NK-92 (cell line): ENCODE results near the gene TRAPPC6A.

Source experiments
- DNase-seq: peaks from one replicate; lab custom pipeline; 2025; ENCODE audit not compliant: unreplicated experiment; lab: John Stamatoyannopoulos, UW

Gene TRAPPC6A

DNA sequence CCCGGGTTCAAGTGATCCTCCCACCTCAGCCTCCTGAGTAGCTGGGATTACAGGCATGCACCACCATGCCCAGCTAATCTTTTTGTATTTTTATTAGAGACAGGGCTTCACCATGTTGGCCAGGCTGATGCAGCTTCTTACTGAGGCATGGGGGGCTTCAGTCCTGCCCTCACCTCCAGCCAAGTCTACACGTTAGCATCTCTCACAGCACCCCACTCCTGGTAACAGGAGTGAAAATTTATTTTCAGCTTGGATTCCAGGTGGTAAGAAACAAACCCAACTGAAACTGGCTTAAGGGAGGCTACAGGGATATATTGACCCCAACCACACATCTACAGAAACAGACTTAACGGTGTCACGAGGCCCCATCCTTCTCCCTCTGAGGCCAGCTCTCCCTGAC is 27.9 kb downstream of the TRAPPC6A start:
- no peak for DNase-seq

DNA sequence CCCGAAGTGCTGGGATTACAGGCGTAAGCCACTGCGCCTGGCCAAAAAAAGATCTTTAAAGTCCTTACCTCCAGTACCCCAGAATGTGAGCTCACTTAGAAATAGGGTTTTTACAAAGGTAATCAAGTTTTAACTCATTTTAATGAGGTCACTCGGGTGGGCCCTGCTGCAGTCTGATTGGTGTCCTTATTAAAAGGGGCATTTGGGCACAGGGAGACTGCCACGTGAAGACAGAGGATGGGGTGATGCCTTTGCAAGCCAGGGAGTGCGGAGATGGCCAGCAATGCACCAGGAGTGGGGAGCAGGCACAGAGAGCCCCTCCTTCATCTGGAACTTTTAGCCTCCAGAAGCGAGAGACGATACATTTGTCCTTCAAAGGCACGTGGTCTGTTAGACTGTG is 28.9 kb downstream of the TRAPPC6A start:
- DNase-seq: no peak

DNA sequence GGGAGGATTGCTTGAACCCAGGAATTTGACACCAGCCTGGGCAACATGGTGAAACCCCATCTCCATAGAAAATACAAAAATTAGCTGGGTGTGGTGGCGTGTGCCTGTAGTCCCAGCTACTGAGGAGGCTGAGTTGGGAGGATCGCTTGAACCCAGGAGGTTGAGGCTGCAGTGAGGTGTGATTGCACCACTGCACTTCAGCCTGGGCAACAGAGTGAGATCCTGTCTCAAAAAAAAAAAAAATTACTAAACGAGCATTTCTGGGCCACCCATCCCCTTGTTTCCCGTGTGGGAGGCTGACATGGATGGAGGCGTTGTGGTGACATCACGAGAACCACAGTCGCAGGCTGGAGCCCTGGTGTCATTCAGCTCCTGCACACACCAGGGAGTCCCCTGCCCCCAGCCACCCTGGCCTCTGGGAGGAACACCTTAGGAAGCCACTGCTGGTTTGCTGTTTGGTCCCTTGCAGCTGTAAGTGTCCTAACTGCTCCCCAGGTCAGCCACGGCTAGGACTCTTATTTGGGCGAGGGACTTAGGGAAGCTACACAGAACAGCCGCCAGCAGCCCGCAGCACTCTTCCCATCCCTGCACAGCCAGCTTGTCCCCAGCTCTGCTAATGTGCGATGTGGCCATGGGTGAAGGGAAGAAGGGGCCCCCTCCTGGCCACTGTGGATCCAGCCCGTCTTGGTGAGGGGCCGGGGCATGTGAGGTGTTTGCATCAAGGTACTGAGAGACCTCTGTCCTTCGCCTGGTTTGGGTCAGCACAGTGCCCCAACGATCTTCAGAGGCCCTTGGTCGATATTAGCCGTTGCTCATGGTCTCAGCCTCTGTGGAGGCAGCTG is 30.0 kb downstream of the TRAPPC6A start:
- DNase-seq: no peak

DNA sequence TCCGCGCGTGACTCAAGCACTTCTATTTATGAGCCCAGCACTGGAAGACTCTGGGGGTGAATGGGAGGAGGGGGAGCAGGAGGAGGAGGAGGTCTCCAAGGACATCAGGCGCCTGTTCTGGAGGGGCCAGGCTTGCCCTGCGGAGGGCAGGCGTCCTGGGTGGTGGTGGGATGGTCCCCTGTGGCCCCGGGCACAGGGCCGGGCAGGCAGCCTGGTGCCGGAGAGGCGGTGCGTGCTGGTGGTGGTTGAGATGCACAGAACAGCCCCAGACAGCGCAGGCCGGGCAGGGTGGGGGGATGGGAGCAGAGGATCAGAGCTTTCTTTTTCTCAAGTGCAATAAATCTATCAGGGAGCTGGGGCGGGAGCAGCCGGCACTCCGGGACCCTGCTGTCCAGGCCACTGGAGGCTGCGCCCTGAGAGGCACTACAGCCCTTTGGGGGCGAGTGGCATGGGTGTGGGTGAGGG is 31.3 kb downstream of the TRAPPC6A start:
- no peak for DNase-seq

DNA sequence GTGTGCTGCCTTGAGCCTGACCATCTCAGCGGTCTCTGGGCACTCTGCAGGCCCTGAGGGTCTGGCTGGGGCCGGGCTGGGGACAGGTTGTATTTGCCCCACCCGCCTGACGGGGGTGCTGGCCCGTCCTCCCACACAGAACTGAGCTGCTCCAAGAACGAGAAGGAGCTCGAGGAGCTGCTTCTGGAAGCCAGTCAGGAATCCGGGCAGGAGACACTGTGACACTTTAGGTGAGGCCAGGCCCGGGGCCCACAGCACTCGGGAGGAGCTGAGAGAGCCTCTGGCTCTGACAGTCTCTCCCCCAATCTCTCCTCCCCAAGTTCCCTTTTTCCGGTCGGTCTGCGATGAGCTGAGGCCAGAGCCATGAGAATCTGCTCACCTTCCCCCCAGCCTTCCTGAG is 31.8 kb downstream of the TRAPPC6A start:
- no peak for DNase-seq

DNA sequence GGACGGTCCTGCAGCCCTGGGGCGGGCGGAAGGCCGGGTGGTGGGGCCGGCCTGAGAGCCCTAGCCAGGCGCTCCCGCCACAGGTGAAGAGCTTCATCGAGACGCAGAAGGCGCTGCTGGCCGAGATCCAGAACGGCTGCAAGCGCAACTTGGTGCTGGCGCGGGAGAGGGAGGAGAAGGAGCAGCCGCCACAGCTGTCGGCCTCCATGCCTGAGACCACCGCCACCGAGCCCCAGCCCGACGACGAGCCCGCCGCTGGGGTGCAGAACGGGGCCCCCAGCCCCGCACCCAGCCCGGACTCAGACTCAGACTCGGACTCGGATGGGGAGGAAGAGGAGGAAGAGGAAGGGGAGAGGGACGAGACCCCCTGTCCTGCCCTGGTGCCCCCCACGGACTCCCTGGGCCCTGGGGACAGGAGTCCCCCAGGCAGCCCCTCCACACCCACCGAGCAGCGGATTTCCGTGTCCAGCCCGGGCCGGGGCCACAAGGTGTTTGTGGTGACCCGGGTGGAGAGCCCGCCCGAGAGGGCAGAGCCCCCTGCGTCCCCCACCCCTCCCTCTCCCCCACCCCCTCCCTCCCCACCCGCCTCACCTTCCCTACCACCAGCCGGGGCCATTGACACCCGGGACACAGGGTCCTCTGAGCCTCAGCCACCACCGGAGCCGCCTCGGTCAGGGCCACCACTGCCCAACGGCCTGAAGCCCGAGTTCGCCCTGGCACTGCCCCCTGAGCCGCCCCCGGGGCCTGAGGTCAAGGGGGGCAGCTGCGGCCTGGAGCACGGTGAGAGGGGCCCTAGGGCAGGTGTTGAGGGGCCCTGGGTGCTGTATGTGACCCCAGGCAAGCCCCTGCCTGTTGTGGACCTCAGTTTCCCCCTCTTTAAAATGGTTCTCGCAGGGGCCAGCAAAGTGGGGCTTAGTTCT is 32.5 kb downstream of the TRAPPC6A start:
- no peak for DNase-seq

DNA sequence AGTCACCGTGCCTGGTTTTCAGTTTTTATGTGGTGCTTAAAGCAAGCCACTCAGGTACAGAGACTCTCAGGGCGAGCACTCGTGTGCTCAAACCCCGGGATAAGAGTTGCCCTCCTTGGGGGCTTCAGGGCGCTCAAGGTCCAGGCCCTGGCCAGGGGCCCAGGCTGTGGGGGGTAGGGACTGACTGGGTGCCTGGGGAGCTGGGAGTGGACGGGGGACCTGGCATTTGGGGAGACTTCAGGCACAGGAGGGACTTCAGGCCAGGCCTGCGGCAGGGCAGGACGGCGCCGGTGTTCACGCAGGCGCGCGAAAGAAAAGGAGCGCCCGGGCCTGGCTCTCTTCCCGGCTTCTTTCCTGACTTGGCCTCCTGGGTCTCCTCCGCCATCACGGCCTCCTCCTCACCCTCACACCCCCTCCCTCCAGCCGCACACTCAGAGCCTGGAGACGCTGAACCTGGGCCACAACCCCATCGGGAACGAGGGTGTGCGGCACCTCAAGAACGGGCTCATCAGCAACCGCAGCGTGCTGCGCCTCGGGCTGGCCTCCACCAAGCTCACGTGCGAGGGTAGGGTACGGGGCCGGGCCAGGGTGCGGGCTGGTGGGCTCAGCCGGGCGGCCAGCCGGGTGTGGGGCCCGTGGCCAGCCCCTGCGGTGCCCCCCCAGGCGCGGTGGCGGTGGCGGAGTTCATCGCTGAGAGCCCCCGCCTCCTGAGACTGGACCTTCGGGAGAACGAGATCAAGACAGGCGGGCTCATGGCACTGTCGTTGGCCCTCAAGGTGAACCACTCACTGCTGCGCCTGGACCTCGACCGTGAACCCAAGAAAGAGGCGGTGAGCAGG is 33.4 kb downstream of the TRAPPC6A start:
- DNase-seq: no peak

DNA sequence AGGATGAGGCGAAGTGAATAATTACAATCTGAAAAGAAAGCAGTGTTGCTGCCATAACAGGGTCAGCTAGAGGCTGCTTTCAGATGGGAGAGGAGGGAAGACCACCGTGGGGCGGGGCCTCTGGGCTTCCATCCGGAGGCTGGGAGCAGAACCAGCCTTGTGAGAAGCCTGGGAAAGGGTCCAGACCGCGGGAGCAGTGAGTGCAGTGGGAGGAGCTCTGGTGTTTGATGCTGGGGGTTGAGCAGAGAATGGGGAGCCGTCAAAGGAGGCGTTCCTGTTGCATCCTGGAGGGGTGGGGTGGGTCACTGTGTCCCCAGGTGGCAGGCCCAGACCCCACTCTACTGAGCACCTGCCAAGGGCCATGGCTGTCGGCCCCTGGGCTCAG is 35.3 kb downstream of the TRAPPC6A start:
- DNase-seq: no peak

DNA sequence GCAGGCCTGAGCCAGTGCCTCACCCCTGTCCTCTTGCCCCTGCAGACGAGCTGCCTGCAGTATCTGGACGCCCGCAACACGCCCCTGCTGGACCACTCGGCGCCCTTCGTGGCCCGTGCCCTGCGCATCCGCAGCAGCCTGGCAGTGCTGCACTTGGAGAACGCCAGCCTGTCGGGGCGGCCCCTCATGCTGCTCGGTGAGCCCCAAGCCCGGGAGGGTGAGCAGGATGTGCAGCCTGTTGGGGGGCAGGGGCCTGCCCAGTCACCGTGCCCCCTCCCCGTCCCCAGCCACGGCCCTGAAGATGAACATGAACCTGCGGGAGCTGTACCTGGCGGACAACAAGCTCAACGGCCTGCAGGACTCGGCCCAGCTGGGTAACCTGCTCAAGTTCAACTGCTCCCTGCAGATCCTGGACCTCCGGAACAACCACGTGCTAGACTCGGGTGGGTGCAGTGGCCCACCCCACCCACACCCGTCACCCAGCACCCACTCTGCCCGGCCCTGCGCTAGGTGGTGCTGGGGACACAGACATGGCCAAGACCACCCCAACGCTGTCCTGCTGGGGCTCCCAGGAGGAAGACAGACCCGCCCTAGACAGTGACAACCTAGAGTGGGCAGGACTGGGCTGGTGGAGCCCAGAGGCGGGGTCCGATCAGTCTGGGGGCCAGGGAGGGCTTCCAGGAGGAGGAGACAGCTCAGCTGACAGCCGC is 35.9 kb downstream of the TRAPPC6A start:
- DNase-seq: no peak

DNA sequence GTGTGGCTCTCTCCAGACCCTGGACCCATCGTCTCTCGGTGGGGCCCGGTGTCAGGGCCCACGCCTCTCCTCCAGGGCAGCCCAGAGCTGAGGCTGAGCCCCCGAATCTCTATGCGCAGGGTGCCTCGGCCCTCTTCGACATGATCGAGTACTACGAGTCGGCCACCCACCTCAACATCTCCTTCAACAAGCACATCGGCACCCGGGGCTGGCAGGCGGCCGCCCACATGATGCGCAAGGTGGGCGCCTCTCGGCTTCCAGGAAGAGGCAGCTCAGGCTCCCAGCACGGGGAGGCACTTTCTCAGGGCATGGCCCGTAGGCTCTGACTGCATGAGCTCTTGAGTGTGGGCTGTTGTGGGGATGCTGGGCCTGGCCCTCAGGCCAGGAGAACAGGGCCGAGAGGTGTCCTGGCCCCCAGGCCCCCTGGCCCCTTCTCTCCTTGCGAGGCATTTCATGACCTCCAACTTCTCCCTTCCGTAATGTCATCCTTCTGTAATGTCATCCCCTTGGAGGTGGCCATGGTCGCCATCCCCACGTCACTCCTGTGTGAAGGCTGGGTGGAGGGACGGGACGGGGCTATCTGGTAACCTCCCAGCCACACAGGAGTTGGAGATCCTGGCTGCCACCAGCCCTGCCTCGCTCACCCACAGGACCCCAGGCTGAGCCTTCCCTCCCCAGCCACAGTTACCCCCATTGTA is 36.7 kb downstream of the TRAPPC6A start:
- DNase-seq: no peak

DNA sequence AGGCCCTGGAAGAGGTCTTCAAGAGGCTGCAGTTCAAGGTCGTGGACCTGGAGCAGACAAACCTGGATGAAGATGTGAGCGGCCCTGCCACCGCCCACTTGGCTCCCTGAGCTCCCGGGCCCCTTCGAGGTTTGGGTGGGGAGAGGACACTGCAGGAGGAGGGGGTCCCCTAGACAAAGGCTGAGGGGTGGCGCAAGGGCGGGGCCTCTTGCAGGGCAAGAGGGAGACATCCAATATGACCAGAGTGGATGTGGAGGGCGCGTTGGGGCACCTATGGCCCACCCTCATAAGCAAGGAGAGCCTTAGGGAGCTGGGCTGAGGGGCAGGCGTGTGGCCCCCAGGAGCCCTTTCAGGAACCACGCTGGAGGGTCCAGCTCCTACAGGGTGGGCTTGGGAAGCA is 37.5 kb downstream of the TRAPPC6A start:
- DNase-seq: no peak

DNA sequence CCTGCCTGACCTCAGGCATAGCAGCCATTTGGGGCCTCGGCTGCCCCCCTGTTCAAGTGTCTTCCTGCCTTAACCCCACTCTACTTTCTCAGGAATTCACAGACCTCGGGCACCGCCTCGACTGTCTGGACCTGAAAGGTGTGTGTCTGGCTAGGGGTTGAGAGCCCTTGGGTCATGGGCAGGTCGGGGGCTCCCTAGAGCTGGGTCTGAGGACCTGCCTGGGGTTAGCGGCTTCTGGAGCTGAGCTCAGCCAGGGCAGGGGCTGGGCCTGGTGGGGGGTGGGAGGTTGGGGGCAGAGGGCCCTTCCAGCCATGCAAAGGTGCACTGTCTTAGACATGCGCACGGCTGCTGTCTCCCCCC is 37.9 kb downstream of the TRAPPC6A start:
- DNase-seq: no peak

DNA sequence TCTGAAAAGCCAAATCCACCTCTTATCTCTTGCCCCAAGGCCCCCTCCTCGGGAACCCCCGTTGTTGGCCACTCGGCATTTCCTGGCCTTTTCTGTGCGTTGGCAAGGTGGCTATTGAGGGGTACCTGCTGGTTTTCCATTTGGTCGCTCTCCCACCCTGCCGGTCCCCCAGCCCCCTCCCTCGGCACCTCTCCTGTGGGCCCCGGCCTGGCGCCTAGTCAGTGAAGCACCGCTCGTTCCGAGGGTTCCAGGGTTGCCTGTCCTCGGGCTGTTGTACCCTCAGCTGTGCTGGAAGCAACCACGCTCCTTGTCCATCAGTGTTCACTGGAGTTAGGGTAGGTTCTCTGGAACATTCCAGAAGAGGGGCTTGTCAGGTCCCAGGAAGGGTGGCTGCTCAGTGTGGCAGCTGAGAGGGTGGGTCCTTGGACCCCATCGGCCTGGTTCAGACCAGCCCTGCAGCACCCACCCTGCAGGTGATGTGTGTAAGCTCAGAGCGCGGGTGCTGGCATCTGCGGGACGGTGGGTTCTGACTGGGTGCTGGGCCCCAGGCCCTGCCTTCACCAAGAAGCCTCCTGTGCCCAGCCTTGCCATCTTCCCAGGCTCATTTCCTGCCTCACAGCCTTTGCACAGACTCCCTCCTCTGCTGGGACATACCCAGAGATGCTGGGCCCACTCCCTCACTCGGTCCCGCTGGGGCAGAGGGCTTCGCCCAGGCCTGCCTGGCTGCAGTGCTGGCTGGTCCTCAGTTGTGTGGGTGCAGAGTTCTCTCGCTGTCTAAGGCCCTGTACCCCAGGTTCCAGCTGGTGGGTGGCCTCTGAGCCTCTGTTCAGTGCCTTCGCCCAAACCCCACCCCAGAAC is 38.5 kb downstream of the TRAPPC6A start:
- no peak for DNase-seq

DNA sequence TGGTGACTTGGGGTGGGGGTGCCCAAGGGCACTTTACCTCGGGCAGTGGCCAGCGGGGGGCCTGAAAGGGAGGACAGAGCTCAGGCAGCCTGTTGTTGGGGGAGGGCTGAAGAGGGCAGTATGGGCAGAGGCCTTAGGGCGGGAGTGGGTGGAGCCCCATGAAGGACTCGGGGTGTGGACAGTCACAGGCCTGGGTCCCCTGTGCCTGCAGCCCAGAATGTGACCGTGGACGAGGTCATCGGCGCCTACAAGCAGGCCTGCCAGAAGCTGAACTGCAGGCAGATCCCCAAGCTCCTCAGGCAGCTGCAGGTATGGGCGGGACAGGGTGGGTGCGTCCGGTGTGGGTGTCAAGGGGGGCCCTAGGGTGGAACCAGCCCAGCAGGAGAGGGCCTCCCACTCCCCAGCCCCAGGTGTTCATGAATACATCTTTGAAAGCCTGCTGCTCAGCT is 39.7 kb downstream of the TRAPPC6A start:
- DNase-seq: no peak

DNA sequence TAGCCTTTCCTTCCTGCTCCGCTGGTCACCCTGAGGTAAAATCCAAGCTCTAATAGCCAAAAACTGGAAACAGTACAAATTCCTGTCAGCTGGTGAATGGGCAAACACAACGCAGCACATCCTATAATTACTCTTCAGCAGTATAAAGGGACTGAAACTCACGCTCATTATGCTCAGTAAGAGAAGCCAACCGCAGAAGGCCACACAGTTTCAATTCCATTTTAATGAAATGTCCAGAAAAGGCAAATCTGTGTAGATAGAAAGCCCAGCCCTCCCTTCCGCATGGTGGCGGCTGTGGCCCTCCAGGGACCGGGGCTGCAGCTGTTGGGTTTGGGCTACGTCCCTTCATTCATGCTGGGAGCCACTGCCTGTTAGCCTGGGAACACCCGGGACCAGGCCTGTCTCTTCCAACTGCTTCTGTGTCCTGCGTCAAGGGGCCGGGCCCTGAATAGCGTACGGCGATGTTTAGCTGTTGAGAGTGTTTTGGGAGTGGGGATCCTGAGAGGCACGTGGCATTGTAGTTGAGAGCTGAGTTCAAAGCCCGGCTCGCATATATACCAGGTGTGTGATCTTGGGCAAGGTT is 40.8 kb downstream of the TRAPPC6A start:
- no peak for DNase-seq

DNA sequence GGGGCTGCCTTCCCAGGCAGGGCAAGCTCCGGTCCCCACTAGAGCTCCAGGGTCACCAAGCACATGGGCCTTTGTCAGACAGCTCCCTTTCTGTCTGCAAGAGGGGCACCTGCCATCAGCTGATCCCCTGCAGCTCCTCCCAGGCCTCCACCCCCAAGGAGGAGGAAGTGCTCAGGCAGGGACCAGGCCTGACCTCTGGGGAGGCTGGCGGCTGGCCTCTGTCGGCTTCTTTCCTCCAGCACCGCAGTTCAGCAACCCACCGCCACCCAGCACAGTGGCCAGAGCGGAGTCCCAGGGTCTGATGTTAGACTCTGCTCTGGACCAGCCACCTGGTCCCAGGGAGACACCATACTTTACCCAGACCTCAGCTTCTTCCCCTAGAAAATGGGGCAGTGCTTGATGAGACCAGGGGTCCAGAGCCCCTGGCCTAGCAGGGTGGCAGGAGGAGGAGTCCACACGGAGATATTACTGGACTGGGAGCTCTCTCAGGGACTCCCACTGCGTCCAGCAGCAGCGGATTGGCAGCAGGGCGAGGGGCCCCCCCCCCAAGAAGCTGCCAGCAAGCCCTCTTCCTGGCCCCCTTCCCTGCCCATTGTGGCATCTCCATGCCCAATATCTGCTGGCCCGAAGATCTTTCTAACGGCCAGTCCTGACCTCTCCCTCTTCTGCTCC is 41.4 kb downstream of the TRAPPC6A start:
- no peak for DNase-seq

DNA sequence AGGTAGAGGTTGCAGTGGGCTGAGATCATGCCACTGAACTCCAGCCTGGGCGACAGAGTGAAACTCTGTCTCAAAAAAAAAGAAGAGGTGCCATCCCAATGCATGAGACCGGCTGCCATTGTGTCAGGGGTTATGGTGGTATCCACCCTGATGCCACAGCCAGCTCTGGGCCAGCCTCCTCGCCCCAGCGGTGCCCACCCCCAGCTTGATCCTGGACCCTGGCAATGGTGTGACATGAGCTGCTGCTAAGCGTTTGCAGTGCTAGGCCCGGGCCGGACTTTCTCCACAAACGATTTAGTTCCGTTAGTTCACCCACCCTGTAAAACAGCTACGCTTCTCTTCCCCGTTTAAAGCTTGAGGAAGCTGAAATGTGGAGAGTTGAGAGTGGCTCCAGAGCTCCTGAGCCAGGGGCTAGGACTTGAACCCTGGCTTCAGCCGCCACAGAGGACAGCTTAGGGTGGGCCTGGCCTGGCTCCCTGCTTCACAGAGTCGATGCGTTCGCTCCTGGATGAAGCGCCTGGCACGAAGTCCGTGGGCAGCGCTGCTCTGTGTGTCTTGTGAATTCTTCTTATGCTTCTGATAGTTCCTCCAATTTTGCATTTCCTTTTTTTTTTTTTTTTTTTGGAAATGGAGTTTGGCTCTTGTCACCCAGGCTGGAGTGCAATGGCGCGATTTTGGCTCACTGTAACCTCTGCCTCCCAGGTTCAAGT is 42.7 kb downstream of the TRAPPC6A start:
- no peak for DNase-seq
